ENCODE measurements around the gene CENPU. TPM values are rescaled to one million over a fixed set of nuclear protein-coding genes. Genes with fewer than 3 reads are reported as not detected.

The CENPU gene
- total and polyA plus RNA-seq, 10 of the 15 experiments (the other 5 are each of a cell fraction or from before 2014, with no cell fraction given): 26.6 to 90.8 (median 53.8) TPM

DNA sequence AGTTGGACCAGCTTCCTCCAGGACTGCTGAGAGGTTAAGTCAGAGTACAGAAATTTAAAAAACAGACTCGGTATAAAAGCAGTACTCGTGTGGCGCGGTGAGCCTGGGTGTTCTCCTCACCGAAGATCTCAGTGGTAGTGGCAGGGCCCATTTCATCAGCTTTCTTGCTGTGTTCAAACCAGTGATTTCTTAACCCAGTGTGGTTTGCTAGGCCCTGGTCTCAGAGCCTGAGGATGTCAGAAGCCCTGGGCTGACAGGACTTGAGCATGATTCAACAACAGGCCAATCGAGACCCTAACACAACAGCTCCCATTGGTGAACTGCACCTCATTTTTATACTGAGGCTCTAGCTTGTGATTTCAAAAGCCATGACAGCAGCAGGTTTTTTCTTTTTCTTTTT, 61.2 kb downstream of the CENPU start:
- no peak for TF ChIP-seq NRF1 (conservative IDR thresholded peaks at IDR 0.05; ENCODE audit: low read depth, low read length)
- TF ChIP-seq, protein P1, sequence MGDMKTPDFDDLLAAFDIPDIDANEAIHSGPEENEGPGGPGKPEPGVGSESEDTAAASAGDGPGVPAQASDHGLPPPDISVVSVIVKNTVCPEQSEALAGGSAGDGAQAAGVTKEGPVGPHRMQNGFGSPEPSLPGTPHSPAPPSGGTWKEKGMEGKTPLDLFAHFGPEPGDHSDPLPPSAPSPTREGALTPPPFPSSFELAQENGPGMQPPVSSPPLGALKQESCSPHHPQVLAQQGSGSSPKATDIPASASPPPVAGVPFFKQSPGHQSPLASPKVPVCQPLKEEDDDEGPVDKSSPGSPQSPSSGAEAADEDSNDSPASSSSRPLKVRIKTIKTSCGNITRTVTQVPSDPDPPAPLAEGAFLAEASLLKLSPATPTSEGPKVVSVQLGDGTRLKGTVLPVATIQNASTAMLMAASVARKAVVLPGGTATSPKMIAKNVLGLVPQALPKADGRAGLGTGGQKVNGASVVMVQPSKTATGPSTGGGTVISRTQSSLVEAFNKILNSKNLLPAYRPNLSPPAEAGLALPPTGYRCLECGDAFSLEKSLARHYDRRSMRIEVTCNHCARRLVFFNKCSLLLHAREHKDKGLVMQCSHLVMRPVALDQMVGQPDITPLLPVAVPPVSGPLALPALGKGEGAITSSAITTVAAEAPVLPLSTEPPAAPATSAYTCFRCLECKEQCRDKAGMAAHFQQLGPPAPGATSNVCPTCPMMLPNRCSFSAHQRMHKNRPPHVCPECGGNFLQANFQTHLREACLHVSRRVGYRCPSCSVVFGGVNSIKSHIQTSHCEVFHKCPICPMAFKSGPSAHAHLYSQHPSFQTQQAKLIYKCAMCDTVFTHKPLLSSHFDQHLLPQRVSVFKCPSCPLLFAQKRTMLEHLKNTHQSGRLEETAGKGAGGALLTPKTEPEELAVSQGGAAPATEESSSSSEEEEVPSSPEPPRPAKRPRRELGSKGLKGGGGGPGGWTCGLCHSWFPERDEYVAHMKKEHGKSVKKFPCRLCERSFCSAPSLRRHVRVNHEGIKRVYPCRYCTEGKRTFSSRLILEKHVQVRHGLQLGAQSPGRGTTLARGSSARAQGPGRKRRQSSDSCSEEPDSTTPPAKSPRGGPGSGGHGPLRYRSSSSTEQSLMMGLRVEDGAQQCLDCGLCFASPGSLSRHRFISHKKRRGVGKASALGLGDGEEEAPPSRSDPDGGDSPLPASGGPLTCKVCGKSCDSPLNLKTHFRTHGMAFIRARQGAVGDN (IDR thresholded peaks at IDR 0.05): no peak
- TF ChIP-seq GATAD2B (conservative IDR thresholded peaks at IDR 0.05; ENCODE audit: low read depth): no peak
- BruUV-seq (replicated peaks): no TSS peak

More for the DNA sequence above, 61.2 kb downstream of the CENPU start:
- DNase-seq (ENCODE audit: low read depth, low spot score) (no peak), FAIRE-seq (no peak), ATAC-seq (no peak)
- H3K27ac ChIP-seq (ENCODE audit: control insufficient read depth, insufficient read depth): no peak overlapping the region
- no peaks in the 10 kb centered on the region for H3K79me2 ChIP-seq (ENCODE audit: control insufficient read depth, insufficient read depth, low read length)
- no peak overlapping the region for H3K4me3 ChIP-seq
- SMC1A ChIA-PET (ENCODE audit: uncharacterized antibody, unreplicated experiment): no interaction called here
- H3K9ac ChIP-seq (ENCODE audit: control insufficient read depth, insufficient read depth, low read length): no peak overlapping the region
- no peak overlapping the region for H3K4me2 ChIP-seq (ENCODE audit: control insufficient read depth, insufficient read depth)
- intact Hi-C loops (cut with micrococcal nuclease; ENCODE audit: unreplicated experiment): no loop called here
- POLR2A ChIA-PET: interaction anchor here (0.6 to 1.2 kb wide), 2 partner anchors 10 to 1468 kb away, joined by 3 read pairs; no protein-coding TSS in a partner anchor
- H3K9me3 ChIP-seq (replicated peaks; ENCODE audit: control insufficient read depth, insufficient read depth, low read length): no peaks in the 10 kb centered on the region
- H3K4me1 ChIP-seq (ENCODE audit: control insufficient read depth, insufficient read depth, low read length): no peaks in the 10 kb centered on the region
- no peaks in the 10 kb centered on the region for H3K27me3 ChIP-seq (replicated peaks in 1 of 2; ENCODE audit: control insufficient read depth in 2 of 2, insufficient read depth in 2 of 2, low read length in 1 of 2)
- over 99% methylated on average over 6 of the region's 6 CpGs for WGBS (ENCODE audit: insufficient coverage, insufficient replicate concordance, low lambda C conversion rate, missing lambda C conversion rate)
- no peaks in the 10 kb centered on the region for H4K20me1 ChIP-seq (ENCODE audit: control insufficient read depth, insufficient read depth)
- RAD21 ChIA-PET (ENCODE audit: unreplicated experiment): interaction anchor here (1.0 kb wide), 1 partner anchor 364 kb away, joined by 3 read pairs; no protein-coding TSS in a partner anchor
- no peak overlapping the region for H2AFZ ChIP-seq (ENCODE audit: control insufficient read depth, low read depth, low read length)
- CTCF ChIA-PET: no interaction called here
- H3K36me3 ChIP-seq (ENCODE audit: control insufficient read depth in 2 of 2, insufficient read depth in 2 of 2, low read length in 1 of 2): peaks cover 3 to 19% of the 10 kb centered on the region in 2 experiments; a peak in 3 of 4 replicates
- in situ Hi-C loops (cut with MboI): no loop called here
